Measurements from ENCODE around the gene IFI44L. TPM values are rescaled to one million over a fixed set of nuclear protein-coding genes. Genes with fewer than 3 reads are reported as not detected.

The IFI44L gene
- total and polyA plus RNA-seq, 4 donors = 19.6 to 48.3 (median 31.0) TPM

- H3K4me1 ChIP-seq (ENCODE audit: control insufficient read depth, insufficient read depth, low read length) = peaks cover 5% of the 10 kb centered on the region
- no peaks in the 10 kb centered on the region for H3K36me3 ChIP-seq (ENCODE audit: control insufficient read depth, insufficient read depth, low read length)
- 46% methylated on average over 2 of the region's 3 CpGs for WGBS (ENCODE audit: insufficient coverage)
- DNase-seq (ENCODE audit: low read depth in 4 of 6, low spot score in 6 of 6) = peak; percentile 26 to 76 (median 40)
- no peaks in the 10 kb centered on the region for H3K27me3 ChIP-seq (ENCODE audit: control insufficient read depth, insufficient read depth, low read length)
- H3K27ac ChIP-seq (ENCODE audit: low read depth, low read length) = peak overlapping the region; percentile 86
- H3K4me3 ChIP-seq (ENCODE audit: low read depth, low read length) = no peak overlapping the region
- H3K9me3 ChIP-seq (ENCODE audit: control insufficient read depth, insufficient read depth, low read length) = no peaks in the 10 kb centered on the region
These were observed 56.7 kb downstream of the IFI44L start for GRCh38 chr1:78676993-78677392.

- no peak overlapping the region for H3K4me3 ChIP-seq (ENCODE audit: low read depth, low read length)
- no CpG with 5 or more reads among the region's 3 CpGs for WGBS (ENCODE audit: insufficient coverage)
- H3K4me1 ChIP-seq (ENCODE audit: control insufficient read depth, insufficient read depth, low read length) = peaks cover 5% of the 10 kb centered on the region
- H3K9me3 ChIP-seq (ENCODE audit: control insufficient read depth, insufficient read depth, low read length) = no peaks in the 10 kb centered on the region
- DNase-seq (ENCODE audit: low read depth in 4 of 6, low spot score in 6 of 6) = no peak
- no peaks in the 10 kb centered on the region for H3K27me3 ChIP-seq (ENCODE audit: control insufficient read depth, insufficient read depth, low read length)
- no peak overlapping the region for H3K27ac ChIP-seq (ENCODE audit: low read depth, low read length)
- no peaks in the 10 kb centered on the region for H3K36me3 ChIP-seq (ENCODE audit: control insufficient read depth, insufficient read depth, low read length)
These were observed 57.5 kb downstream of the IFI44L start for GRCh38 chr1:78677788-78678187.

- H3K27me3 ChIP-seq (ENCODE audit: control insufficient read depth, insufficient read depth, low read length) = no peaks in the 10 kb centered on the region
- H3K9me3 ChIP-seq (ENCODE audit: control insufficient read depth, insufficient read depth, low read length) = no peaks in the 10 kb centered on the region
- peaks cover 5% of the 10 kb centered on the region for H3K4me1 ChIP-seq (ENCODE audit: control insufficient read depth, insufficient read depth, low read length)
- no peak for DNase-seq (ENCODE audit: low read depth in 4 of 6, low spot score in 6 of 6)
- no peaks in the 10 kb centered on the region for H3K36me3 ChIP-seq (ENCODE audit: control insufficient read depth, insufficient read depth, low read length)
- no peak overlapping the region for H3K4me3 ChIP-seq (ENCODE audit: low read depth, low read length)
- H3K27ac ChIP-seq (ENCODE audit: low read depth, low read length) = no peak overlapping the region
These were observed 58.1 kb downstream of the IFI44L start for GRCh38 chr1:78678324-78678723.

- no peaks in the 10 kb centered on the region for H3K36me3 ChIP-seq (ENCODE audit: control insufficient read depth, insufficient read depth, low read length)
- no peak overlapping the region for H3K4me3 ChIP-seq (ENCODE audit: low read depth, low read length)
- H3K27ac ChIP-seq (ENCODE audit: low read depth, low read length) = no peak overlapping the region
- no CpG with 5 or more reads among the region's 2 CpGs for WGBS (ENCODE audit: insufficient coverage)
- no peaks in the 10 kb centered on the region for H3K9me3 ChIP-seq (ENCODE audit: control insufficient read depth, insufficient read depth, low read length)
- no peak for DNase-seq (ENCODE audit: low read depth in 4 of 6, low spot score in 6 of 6)
- peaks cover 5% of the 10 kb centered on the region for H3K4me1 ChIP-seq (ENCODE audit: control insufficient read depth, insufficient read depth, low read length)
- no peaks in the 10 kb centered on the region for H3K27me3 ChIP-seq (ENCODE audit: control insufficient read depth, insufficient read depth, low read length)
These were observed 61.0 kb downstream of the IFI44L start for GRCh38 chr1:78681265-78681664.

- peak in 1 of 6 donors; percentile 40 for DNase-seq (ENCODE audit: low read depth in 4 of 6, low spot score in 6 of 6)
- no peaks in the 10 kb centered on the region for H3K27me3 ChIP-seq (ENCODE audit: control insufficient read depth, insufficient read depth, low read length)
- no peaks in the 10 kb centered on the region for H3K36me3 ChIP-seq (ENCODE audit: control insufficient read depth, insufficient read depth, low read length)
- 44% methylated on average over 2 of the region's 3 CpGs for WGBS (ENCODE audit: insufficient coverage)
- no peaks in the 10 kb centered on the region for H3K9me3 ChIP-seq (ENCODE audit: control insufficient read depth, insufficient read depth, low read length)
- H3K27ac ChIP-seq (ENCODE audit: low read depth, low read length) = no peak overlapping the region
- H3K4me1 ChIP-seq (ENCODE audit: control insufficient read depth, insufficient read depth, low read length) = peaks cover under 1% of the 10 kb centered on the region
- H3K4me3 ChIP-seq (ENCODE audit: low read depth, low read length) = no peak overlapping the region
These were observed 62.2 kb downstream of the IFI44L start for GRCh38 chr1:78682496-78682895.

GRCh38 chr1:78683079-78683478 is 62.8 kb downstream of the IFI44L start:
- no peak for DNase-seq (ENCODE audit: low read depth in 4 of 6, low spot score in 6 of 6)
- no peaks in the 10 kb centered on the region for H3K36me3 ChIP-seq (ENCODE audit: control insufficient read depth, insufficient read depth, low read length)

GRCh38 chr1:78687315-78687714 is 67.1 kb downstream of the IFI44L start:
- no peaks in the 10 kb centered on the region for H3K27me3 ChIP-seq (ENCODE audit: control insufficient read depth, insufficient read depth, low read length)
- no CpG with 5 or more reads among the region's 1 CpG for WGBS (ENCODE audit: insufficient coverage)

More at GRCh38 chr1:78683079-78683478, 62.8 kb downstream of the IFI44L start:
- Histone ChIP-seq H3K27ac (ENCODE audit: low read depth, low read length) (no peak overlapping the region), H3K9me3 (ENCODE audit: control insufficient read depth, insufficient read depth, low read length) (no peaks in the 10 kb centered on the region), H3K4me3 (ENCODE audit: low read depth, low read length) (no peak overlapping the region), H3K27me3 (ENCODE audit: control insufficient read depth, insufficient read depth, low read length) (no peaks in the 10 kb centered on the region), H3K4me1 (ENCODE audit: control insufficient read depth, insufficient read depth, low read length) (no peaks in the 10 kb centered on the region)
- no CpG with 5 or more reads among the region's 2 CpGs for WGBS (ENCODE audit: insufficient coverage)

GRCh38 chr1:78687914-78688313 is 67.7 kb downstream of the IFI44L start:
- H3K27ac ChIP-seq (ENCODE audit: low read depth, low read length) = peak overlapping the region; percentile 3
- no peak overlapping the region for H3K4me3 ChIP-seq (ENCODE audit: low read depth, low read length)
- H3K27me3 ChIP-seq (ENCODE audit: control insufficient read depth, insufficient read depth, low read length) = no peaks in the 10 kb centered on the region
- H3K36me3 ChIP-seq (ENCODE audit: control insufficient read depth, insufficient read depth, low read length) = no peaks in the 10 kb centered on the region
- peak in 1 of 6 donors; percentile 16 for DNase-seq (ENCODE audit: low read depth in 4 of 6, low spot score in 6 of 6)
- no CpG with 5 or more reads among the region's 2 CpGs for WGBS (ENCODE audit: insufficient coverage)
- no peaks in the 10 kb centered on the region for H3K9me3 ChIP-seq (ENCODE audit: control insufficient read depth, insufficient read depth, low read length)
- H3K4me1 ChIP-seq (ENCODE audit: control insufficient read depth, insufficient read depth, low read length) = no peaks in the 10 kb centered on the region

More at GRCh38 chr1:78687315-78687714, 67.1 kb downstream of the IFI44L start:
- no peaks in the 10 kb centered on the region for H3K4me1 ChIP-seq (ENCODE audit: control insufficient read depth, insufficient read depth, low read length)
- H3K9me3 ChIP-seq (ENCODE audit: control insufficient read depth, insufficient read depth, low read length) = no peaks in the 10 kb centered on the region
- no peaks in the 10 kb centered on the region for H3K36me3 ChIP-seq (ENCODE audit: control insufficient read depth, insufficient read depth, low read length)
- no peak overlapping the region for H3K4me3 ChIP-seq (ENCODE audit: low read depth, low read length)
- DNase-seq (ENCODE audit: low read depth in 4 of 6, low spot score in 6 of 6) = no peak
- peak overlapping the region; percentile 3 for H3K27ac ChIP-seq (ENCODE audit: low read depth, low read length)

- Histone ChIP-seq H3K27me3 (ENCODE audit: control insufficient read depth, insufficient read depth, low read length) (no peaks in the 10 kb centered on the region), H3K27ac (ENCODE audit: low read depth, low read length) (peak overlapping the region; percentile 70), H3K4me3 (ENCODE audit: low read depth, low read length) (no peak overlapping the region), H3K9me3 (ENCODE audit: control insufficient read depth, insufficient read depth, low read length) (no peaks in the 10 kb centered on the region), H3K36me3 (ENCODE audit: control insufficient read depth, insufficient read depth, low read length) (no peaks in the 10 kb centered on the region), H3K4me1 (ENCODE audit: control insufficient read depth, insufficient read depth, low read length) (no peaks in the 10 kb centered on the region)
- peak in 2 of 6 donors; percentile 60 to 76 for DNase-seq (ENCODE audit: low read depth in 4 of 6, low spot score in 6 of 6)
These were observed 68.4 kb downstream of the IFI44L start for GRCh38 chr1:78688697-78689096.

GRCh38 chr1:78690516-78690915 is 70.3 kb downstream of the IFI44L start:
- H3K4me1 ChIP-seq (ENCODE audit: control insufficient read depth, insufficient read depth, low read length) = no peaks in the 10 kb centered on the region
- H3K27me3 ChIP-seq (ENCODE audit: control insufficient read depth, insufficient read depth, low read length) = no peaks in the 10 kb centered on the region
- no peaks in the 10 kb centered on the region for H3K36me3 ChIP-seq (ENCODE audit: control insufficient read depth, insufficient read depth, low read length)
- no peaks in the 10 kb centered on the region for H3K9me3 ChIP-seq (ENCODE audit: control insufficient read depth, insufficient read depth, low read length)
- no peak overlapping the region for H3K27ac ChIP-seq (ENCODE audit: low read depth, low read length)
- no peak for DNase-seq (ENCODE audit: low read depth in 4 of 6, low spot score in 6 of 6)
- no peak overlapping the region for H3K4me3 ChIP-seq (ENCODE audit: low read depth, low read length)
- WGBS (ENCODE audit: insufficient coverage) = 97% methylated on average over 3 of the region's 3 CpGs

Data from spinal cord (tissue), 10 donors.